IPS-NIHi7 (cell line): Measurements from ENCODE around the gene KCTD3.
A peak's percentile ranks its signal among the peaks of the same experiment; 100 is the strongest.

Experiments used
- DNase-seq: peaks from one replicate; pipeline ENCODE4 v3.0.0; 2012; ENCODE audit warnings: mixed read lengths; ENCODE audit errors: extremely low spot score

KCTD3 gene

DNA sequence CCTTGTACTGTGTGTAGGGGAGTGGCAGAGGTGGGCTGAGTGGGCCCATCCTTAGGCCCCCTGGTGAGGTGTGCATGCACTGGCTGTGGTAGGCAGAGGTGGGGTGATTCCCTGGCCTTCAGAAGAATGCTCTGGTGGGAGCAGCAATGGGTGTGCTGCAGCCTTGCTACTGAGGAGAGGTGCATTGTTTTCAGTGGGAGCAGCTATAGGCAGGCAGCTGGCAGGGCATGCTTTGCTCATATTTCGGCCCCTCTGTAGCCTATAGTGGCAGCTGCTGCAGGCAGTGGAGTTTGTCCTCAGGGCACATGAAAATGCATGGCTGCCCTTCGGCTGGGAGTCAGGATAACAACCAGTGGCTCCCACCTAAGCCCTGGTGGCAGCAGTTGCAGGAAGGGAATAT, 10.1 kb upstream of the KCTD3 start:
- no peak for DNase-seq

DNA sequence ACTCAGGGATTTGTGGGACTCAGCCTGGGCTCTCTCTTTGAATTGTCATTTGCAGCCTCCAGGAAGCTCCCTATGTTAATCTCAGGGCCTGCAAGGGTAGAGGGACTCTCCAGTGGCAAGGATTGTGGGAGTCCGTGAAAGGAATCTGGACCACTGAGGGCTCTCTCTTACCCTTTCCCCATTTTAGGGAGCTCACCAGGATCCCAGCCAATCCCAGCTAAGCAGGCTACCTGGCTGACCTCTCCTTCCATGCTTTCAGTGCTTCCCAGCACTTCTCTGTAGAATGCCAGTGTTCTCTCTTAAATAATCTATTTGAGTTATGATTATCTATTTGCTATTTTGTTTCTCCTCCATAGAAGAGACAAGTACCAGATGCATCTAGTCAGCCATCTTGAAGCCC, 9.6 kb upstream of the KCTD3 start:
- DNase-seq = no peak

DNA sequence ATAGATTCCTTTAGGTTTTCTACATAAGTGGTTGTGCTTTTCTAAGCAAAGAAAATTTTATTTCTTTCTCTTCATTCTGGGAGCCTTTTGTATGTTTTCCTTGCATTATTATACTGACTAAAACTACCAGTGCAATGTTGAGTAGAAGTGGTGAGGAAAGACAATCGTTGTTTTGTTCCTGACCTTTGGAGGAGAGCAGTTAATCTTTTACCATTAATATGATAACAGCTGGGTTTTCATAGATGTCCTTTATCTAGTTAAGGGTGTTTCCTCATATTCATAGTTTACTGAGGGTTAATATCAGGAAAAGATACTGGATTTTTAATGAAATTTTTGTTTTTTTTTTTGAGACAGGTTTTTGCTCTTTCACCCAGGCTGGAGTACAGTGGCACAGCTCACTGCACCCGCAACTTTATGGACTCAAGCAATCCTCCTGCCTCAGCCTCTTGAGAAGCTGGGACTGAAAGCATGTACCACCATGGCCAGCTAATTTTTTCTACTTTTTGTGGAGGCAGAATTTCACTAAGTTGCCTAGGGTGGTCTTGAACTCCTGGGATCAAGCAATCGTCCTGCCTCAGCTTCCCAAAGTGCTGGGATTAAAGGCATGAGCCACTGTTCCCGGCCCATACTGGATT, 9.0 kb upstream of the KCTD3 start:
- no peak for DNase-seq

DNA sequence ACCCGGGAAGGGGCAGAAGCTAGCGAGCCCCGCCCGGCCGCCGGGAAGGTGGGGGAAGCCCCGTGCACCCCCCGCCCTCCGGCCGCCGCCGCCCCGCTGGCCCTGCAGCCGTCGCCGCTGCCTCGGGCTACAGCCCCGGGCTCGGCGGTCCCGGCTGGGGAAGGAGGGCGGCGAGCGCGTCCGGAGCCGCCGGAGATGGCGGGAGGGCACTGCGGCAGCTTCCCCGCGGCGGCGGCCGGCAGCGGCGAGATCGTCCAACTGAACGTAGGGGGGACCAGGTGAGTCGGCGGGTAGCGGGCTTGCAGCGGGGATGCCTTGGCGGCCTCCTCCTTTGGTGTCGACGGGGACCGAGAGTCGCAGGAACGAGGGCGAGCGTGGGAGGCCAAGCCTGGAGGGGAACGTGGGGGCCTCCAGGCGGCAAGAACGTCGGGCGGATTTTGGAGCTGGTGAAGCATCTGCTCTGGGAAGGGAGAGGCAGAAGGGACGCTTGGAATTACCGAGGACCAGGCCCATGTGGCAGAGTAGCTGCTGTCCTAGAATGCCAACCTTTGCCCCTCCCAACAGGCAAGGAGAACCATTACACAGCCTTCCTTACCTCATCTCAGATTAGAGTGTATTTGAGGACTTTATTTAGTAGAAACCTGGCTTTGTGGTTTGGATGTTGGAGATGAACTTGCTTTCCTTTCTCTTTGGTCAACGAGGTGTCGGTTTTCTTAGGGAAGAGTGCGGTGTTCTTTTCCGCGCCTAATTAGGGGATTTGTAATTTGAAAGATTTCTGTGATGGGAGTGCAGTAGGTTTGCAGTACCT, 591 bp downstream of the KCTD3 start:
- no peak for DNase-seq

DNA sequence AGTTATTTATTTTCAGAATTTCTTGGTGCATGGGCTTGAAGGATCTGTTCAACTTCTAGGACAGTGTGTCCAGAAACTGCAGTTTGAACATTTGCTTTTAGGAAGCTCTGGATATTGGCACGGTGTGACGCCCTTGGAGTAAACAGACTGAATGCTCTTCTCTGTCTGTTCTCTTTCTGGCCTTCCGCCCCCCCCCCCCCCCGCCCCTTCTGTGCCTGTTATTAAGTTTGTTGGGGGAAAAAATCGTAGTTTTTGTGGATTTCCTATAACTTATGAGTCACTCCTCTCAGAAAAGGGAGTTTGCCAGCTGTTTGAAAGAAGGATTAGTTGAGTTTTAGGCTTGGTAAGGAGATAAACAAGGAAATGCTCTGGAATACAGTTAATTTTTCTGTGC, 1.2 kb downstream of the KCTD3 start:
- DNase-seq = peak; percentile 12

DNA sequence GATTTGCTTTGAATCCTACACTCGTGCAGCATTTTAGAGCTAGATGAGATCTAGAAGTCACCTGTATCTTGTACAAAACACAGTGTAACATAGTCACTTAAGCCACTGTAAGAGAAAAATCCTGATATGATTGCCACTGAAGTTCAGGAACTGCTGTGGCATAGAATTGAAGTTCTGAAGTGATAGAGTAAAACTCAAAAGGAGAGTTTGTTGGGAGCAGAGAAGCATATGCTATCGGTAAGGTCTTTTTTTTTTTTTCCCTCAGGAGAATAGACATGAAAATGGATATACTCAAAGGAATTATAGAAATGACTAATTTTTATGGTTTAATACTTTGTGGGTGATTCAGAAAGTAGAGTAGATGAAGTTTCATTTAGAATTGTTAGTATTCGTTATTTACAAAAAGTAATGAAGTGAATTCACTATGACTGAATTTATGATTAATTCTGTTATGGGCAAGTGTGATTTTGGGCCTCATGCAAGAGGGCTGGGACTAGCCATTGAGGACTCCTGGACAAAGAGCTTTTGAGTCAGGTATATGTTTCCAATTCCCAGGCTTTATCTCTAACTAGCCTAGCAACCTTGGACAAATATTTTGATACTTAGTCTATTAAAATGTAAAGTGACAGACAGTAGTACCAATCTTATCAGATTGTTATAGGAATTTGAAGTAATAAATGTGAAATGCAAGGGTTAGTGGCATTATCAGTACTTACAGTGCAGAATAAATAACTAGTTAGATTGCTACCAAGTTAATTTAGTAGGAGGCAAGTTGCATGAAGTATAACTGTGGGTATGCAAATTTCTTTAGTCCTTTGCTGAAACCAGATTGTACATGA, 3.1 kb downstream of the KCTD3 start:
- no peak for DNase-seq

DNA sequence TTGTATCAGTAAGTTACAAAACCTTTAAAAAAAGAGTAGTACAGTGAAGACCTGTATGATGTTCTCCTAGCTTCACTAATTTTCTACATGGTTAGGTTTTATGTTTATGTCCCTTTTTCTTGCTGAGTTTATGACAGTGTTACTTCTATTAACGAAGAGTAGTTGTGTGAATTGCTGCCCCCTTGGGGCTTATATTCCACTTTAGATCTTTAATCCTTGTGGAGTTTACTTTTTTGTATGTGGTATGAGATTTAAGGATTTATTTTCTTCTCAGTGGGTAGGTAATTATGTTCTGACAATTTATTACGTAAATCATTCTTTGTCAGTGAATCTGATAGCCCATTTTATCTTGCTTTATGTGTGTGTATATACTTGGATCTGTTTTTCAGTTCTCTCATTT, 14.8 kb downstream of the KCTD3 start:
- DNase-seq = no peak

DNA sequence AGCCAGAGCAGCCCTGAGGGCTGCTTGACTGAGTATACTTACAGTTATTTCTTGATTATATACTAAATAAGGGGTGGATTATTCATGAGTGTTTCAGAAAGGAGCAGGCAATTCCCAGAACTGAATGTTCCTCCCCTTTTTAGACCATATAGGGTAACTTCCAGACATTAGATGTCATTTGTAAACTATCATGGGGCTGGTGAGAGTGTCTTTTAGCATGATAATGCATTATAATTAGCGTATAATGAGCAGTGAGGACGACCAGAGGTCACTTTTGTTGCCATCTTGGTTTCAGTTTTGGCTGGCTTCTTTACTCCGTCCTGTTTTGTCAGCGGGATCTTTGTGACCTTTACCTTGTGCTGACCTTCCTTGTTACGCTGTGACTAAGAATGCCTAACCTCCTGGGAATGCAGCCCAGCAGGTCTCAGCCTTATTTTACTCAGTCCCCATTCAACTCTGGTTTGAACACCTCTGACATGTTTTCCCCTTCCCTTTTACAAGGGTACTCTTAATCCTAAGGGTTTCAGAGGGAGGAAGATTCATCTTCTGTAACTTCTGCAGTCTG, 16.2 kb downstream of the KCTD3 start:
- DNase-seq = peak; percentile 14

DNA sequence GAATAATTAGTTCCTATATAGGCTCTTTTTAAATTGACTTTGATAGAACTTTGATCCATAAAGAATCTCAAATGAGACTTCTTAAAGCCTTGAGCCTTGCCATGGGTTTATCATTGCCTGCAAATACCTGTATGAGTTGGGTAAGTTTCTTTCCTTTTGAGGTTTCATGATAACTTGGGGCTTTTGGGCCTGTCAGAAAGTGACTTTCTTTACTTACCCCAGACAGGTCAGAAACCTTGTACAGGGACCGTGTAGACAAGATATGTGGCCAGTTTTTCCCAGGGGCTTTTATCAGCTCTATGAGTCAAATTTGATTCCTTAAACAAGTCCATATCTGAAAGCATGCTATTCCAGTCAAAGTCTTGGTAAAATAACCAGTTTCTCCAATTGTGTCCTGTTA, 17.3 kb downstream of the KCTD3 start:
- DNase-seq = no peak

DNA sequence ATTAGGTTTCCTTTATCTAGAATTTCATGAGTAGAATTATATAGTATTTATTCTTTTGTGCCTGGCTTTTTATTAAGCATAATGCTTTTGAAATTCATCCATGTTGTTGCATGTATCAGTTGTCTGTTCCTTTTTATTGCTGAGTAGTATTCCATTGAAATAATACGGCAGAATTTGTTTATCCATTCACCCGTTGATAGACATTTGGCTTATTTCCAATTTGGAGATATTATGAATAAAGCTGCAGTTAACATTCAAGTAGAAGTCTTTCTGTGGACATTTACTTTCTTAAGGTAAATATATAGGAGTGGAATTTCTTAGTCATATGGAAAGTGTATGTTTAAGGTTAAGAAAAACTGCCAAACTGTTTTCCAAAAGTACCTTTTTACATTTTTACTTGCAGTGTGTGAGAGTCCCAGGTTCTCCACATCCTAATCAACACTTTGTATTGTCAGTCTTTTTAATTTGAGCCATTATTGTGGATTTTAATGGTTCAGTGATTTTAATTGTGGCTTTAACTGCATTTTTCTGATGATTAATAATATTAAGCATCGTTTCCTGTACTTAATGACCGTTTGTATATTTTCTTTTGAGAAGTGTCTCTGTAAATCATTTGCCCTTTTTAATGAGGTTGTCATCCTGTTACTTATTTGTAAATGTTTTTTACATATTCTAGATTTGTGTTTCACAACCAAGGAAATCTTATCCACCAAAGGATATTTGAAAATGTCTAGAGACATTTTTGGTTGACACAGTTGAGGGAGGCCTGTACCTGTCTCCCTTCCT, 22.7 kb downstream of the KCTD3 start:
- no peak for DNase-seq

DNA sequence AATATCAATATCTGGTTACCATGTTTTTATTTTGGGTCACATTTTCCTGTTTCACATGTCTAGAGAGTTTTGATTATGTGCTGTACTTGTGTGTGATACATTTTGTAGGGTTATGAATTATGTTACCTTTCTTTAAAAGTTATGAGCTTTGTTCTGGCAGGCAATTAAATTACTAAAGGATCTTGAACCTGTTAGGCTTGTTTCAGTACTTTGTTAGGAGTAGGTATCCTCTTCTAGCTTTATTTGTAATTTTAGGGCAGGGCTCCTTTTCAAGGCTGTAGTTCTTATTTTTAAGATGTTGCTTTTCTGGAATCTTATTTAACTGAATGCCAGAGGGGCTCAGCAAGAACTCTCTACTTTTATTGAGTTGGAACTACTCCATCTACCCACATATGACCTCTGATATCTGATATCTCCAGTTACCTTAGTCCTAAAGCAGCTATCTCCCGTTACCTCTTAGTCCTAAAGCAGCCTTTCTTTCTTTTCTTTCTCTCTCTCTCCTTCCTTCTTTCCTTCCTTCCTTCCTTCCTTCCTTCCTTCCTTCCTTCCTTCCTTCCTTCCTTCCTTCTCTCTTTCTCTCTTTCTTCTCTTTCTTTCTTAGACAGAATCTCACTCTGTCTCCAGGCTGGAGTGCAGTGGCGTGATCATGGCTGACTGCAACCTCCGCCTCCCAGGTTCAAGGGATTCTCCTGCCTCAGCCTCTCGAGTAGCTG, 23.8 kb downstream of the KCTD3 start:
- no peak for DNase-seq

DNA sequence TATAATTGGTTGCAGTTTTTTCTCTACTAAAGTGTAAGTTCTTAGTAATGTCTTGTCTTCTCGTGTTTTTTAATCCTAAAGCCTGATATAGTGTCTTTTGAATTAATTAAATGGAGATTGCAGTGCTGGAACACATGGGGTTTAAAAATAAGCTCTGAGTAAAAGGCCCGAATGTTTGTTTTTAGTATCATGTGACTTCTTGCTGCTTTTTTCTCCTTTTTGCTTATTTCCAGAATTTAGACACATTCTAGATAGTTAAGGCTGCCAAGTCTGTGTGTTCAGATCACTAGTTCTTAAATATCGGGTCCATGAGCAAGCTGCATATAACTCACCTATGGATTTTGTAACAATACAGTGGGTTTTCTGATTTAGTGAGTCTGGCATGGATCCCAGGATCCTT, 27.5 kb downstream of the KCTD3 start:
- no peak for DNase-seq

DNA sequence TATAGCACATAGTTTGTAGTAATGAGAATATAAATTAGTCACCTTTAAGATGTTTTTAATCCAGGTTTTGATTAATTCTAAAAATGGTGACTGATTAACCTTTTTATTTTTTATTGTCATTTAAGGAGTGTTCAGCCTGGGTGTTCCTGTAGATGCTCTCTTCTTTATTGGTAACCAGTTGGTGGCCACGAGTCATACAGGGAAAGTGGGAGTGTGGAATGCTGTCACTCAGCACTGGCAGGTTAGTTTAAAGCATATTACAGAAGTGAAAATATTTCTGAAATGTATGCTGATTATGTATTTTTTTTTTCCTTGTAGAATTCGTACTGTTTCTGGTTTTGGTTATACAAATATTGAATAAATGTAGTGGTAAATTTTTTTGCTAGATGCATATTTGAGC, 28.1 kb downstream of the KCTD3 start:
- DNase-seq = no peak

DNA sequence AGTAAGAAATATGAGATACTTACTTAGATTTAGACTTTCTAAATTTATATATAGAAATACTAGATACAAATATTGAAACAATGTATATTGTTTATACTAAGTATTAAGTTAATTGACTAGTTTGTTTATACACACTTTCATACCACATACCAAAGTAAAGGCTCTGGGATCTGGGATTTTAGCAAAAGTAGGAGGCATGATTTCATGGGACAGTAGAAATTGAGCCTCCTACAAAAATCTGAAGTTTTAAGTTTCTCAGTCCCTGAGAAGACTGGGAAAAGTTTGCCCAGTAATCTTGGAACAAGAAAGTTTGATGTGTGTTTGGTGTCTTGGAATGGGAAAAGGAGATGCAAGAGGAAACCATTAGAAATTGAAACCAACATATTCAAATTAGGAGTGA, 30.9 kb downstream of the KCTD3 start:
- DNase-seq = no peak

DNA sequence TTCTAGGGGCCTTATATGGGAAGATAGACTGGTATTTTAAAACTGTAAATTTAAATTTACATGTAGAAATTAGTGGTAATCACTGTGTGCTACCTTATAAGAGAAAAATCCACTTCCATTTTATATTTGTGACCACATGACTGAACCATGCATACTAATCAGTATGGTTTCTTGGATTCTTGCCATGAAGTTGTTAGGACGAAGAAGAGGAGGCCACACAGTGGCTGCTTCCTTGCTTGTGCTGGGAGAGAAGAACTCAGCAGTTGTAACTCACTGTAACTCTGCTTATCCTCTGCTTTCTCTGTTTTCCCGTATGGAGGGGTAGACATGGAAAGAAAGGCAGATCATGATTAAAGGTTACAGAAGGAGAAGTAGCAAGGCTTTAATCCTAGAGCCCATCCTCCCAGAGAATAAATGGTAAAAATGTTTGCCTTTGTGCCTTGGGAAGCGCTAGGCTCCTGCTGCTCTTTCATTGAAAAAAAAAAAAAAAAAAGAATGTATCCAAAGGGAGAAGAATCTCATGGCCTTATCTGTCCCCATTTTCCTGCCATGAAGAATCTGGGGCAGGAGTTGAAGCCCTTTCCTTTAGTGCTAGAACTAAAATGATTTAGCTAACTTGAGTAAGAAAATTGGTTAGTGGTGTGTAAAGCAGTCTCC, 32.4 kb downstream of the KCTD3 start:
- no peak for DNase-seq

DNA sequence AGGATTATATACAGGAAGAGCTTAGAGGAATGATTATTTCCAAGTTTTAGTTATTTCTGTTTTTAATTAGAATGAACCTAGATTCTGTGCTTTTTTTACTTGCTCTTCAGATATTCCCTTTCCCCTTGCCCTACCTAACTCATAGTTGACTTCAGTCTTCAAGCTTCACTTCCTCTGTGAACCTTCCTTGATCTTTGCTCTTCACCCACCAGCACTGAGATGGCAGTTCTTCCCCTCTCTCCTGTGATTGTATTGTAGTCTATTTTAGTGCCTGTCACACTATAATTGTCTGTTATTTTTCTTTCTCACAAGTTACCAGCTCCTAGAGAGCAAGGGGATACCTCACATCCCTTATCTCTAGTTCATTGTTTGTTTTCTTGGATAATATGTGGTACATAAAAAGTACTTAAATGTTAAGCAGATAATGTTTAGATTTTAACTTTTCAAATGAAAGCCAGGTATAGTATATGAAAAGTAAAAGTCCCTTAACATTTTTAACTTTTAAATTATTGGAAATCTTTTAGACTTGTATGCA, 33.2 kb downstream of the KCTD3 start:
- DNase-seq = no peak

DNA sequence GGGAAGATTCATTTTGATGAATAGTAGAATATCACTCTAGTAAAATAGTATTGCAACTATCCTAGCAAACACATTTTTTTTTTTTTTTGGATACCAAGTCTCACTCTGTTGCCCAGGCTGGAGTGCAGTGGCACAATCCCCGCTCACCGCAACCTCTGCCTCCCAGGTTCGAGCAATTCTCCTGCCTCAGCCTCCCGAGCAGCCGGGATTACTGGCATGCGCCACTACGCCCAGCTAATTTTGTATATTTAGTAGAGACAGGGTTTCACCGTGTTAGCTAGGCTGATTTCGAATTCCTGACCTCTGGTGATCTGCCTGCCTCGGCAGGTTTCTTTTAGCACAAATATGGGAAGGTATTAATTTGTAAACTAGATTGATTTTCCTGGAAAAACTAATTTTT, 33.8 kb downstream of the KCTD3 start:
- no peak for DNase-seq

DNA sequence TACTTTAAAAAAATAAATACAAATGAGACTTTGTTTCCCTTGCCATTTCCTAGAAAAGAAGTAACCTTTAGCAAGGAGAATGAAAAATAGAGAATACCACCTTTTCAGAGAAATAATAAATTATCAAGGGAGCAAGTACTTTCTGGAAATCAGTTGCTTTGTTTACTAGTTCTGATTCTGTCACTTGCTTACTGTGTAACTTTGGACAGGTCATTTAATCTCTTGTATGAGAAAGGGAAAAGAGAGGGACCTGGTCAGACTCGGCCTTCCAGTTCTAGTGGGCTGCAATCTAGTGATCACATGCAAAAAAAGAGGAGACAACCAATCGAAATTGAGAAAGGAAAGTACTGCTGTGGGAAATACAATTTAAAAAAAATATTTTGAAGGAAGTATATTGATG, 34.2 kb downstream of the KCTD3 start:
- DNase-seq = no peak

DNA sequence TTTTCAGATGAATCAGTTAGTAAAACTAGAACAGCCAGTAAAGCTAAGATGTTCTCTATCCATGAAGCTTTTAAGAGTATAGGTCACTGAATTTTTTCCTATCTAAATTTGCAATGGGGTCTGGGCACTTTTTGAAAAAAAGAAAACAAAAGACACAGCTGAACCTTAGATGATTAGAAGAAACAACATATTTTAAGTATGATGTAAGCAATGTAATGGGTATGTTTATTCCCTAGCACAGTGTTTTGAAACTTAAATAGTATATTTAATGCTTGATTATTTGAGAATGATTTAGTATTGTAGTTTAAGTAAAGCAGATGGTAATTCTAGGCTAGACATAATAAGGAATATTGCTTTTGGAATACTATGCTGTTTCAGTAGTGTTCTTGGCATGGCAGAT, 36.2 kb downstream of the KCTD3 start:
- DNase-seq = no peak

DNA sequence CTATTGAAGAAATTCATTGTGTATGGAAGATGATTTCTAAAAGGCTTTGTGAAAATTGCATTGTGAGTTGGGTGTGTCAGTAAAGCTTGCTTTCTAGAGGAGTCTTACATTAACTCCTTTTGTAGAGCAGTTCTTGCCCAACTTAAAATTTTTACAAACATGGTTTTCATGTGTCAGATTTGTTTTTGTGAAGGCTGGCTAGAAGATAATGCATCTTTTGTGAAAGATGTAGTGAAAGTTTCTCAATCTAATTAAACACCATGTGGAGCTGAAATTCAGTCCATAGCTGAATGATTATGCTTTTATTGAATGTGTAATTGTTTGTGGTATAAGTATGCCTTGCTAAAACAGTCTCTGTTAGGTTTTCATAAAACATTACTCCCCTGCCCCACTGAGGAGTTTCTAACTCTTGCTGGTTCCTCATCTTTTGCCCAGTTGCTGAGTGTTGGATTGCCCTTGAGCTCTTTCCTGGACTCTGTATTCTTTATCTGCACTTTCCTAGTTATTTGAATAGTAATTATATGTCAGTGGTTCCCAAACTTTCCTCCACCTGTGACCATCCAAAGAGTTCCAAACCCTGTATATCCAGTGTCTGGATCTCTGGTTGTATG, 38.0 kb downstream of the KCTD3 start:
- no peak for DNase-seq
